GM18508 (cell line): ENCODE data around the gene TEX13A.

ENCODE experiments used
- ATAC-seq: cut with Tn5 transposase; IDR thresholded peaks from one replicate; pipeline ENCODE4 v1.9.1; 2021; ENCODE audit warnings: moderate number of reproducible peaks; ENCODE audit not compliant: insufficient read depth, unreplicated experiment

The TEX13A gene

DNA sequence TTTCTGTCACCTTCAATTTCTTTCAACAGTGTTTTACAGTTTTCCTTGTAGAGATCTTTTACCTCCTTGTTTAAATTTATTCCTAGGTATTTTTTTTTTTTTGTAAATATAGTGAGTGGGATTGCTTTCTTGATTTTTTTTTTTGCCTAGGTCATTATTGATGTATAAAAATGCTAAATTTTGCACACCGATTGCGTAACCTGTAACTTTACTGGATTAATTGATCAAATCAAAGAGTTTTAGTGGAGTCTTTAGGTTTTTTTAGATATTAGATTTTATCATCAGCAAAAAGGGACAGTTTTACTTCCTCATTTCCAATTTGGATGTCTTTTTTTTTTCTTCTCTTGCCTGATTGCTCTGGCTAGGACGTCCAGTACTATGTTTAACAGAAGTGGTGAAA, 40.9 kb downstream of the TEX13A start:
- ATAC-seq = no peak

DNA sequence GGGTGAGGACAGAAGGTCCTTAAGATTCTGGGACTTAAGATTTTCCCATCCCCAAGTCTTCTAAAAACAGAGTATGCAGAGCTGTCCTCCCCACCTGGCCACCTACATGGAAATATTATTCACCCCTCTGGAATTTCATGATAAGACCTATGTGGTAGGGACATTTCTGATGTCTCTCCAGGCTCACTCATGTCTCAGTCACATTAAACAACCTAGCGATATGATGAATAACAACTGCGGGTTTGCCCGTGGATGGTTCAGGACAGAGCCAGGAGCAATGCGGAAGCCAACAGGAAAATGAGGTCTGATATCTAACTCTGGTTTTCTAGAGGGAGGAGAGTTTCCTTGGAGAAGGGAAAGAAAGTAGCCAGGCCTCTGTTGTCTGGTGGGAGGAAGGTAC, 47.4 kb downstream of the TEX13A start:
- ATAC-seq = no peak
